CD4-positive, alpha-beta T cell (primary cell): Measurements from ENCODE around the gene SCRT2. TPM values are rescaled to one million over a fixed set of nuclear protein-coding genes. Genes with fewer than 3 reads are reported as not detected.

Experiments
- ATAC-seq: fragments of 200-7000 bp; cut with Tn5 transposase; one replicate; pipeline ENCODE4 v1.10.0; 2022; ENCODE audit warnings: mild to moderate bottlenecking; ENCODE audit not compliant: poor library complexity
- CTCF ChIA-PET: fragments of 350-600 bp; sonication (Branson Sonifier 250); formaldehyde crosslinking; loops from one replicate; lab custom pipeline; 2021; ENCODE audit warnings: antibody characterized with exemption, inconsistent platforms; lab: Charles Lee
- POLR2A ChIA-PET: fragments of 350-600 bp; sonication (Branson Sonifier 250); formaldehyde crosslinking; loops from one replicate; lab custom pipeline; 2021; ENCODE audit warnings: antibody characterized with exemption, inconsistent platforms; lab: Charles Lee
- DNase-seq, 14 experiments: peaks; one replicate each; pipeline ENCODE4 v3.0.0-alpha.2; 2013 to 2020; ENCODE audit warnings: mixed read lengths in 2 of 14
- H3K27ac ChIP-seq, 2 donors: one replicate each; pipeline versions ENCODE4 v1.5.1 to v1.7.0; 2013; ENCODE audit warnings: low read length in 2 of 2, low read depth in 1 of 2, mild to moderate bottlenecking in 1 of 2
- H3K27me3 ChIP-seq, 2 experiments: 1 replicate in 1 of 2; 2 replicates in 1 of 2; pipeline versions ENCODE4 v1.6.1 to v1.7.0; 2013; ENCODE audit warnings: low read length in 2 of 2, control low read depth in 1 of 2, mild to moderate bottlenecking in 1 of 2, moderate library complexity in 1 of 2; ENCODE audit not compliant: insufficient read depth in 2 of 2, control insufficient read depth in 1 of 2
- H3K36me3 ChIP-seq: one replicate; pipeline ENCODE4 v1.6.1; 2013; ENCODE audit warnings: low read length, control low read depth; ENCODE audit not compliant: insufficient read depth
- H3K4me1 ChIP-seq: one replicate; pipeline ENCODE4 v1.6.1; 2013; ENCODE audit warnings: low read length, control low read depth; ENCODE audit not compliant: insufficient read depth
- H3K4me3 ChIP-seq: one replicate; pipeline ENCODE4 v1.5.1; 2013; ENCODE audit warnings: mild to moderate bottlenecking, low read length, moderate library complexity
- H3K9me3 ChIP-seq, 2 experiments: 1 replicate in 1 of 2; 2 replicates in 1 of 2; pipeline versions ENCODE4 v1.6.1 to v1.7.0; 2013; ENCODE audit warnings: low read length in 2 of 2, mild to moderate bottlenecking in 2 of 2, control low read depth in 1 of 2, moderate library complexity in 1 of 2; ENCODE audit not compliant: control insufficient read depth in 1 of 2, insufficient read depth in 1 of 2
- H3K27ac Mint-ChIP-seq: one replicate; pipeline ENCODE4 v1.8.0; 2020; ENCODE audit warnings: mixed read lengths
- H3K27me3 Mint-ChIP-seq: one replicate; pipeline ENCODE4 v1.8.0; 2021; ENCODE audit warnings: mixed read lengths
- H3K36me3 Mint-ChIP-seq: one replicate; pipeline ENCODE4 v1.8.0; 2021; ENCODE audit warnings: low read depth, mixed read lengths
- H3K4me1 Mint-ChIP-seq: one replicate; pipeline ENCODE4 v1.8.0; 2021; ENCODE audit warnings: low read depth, mixed read lengths
- H3K4me3 Mint-ChIP-seq: one replicate; pipeline ENCODE4 v1.8.0; 2020; ENCODE audit warnings: mild to moderate bottlenecking, mixed read lengths
- H3K9me3 Mint-ChIP-seq: one replicate; pipeline ENCODE4 v1.8.0; 2020; ENCODE audit warnings: mixed read lengths
- CTCF ChIP-seq: fragments of 200-600 bp; IDR thresholded peaks from one replicate; pipeline ENCODE4 v1.8.0; 2022; ENCODE audit warnings: antibody characterized with exemption, mild to moderate bottlenecking
- intact Hi-C, 2 experiments: fragments of 100-400 bp; cut with DNase I in 1 of 2; cut with micrococcal nuclease in 1 of 2; formaldehyde crosslinking; loops; one replicate each; pipeline versions ENCODE4 v1.15.1 to v1.9.0; 2023 to 2025; cut with DNase I, micrococcal nuclease
- total RNA-seq, 174 experiments: library from RNA in 2 of 174; stranded (reverse) in 2 of 174; gene quantifications; one replicate each; pipeline ENCODE4 v1.2.3 and lab custom pipeline; 2021 to 2026

SCRT2 gene
- total RNA-seq, 2 experiments from 2014 or later = not detected

GRCh38 chr20:618980-619379 lies 56.6 kb downstream of the SCRT2 start:
- H3K4me3 ChIP-seq = no peak overlapping the region
- DNase-seq (no peak), ATAC-seq (no peak)
- Mint-ChIP-seq H3K27ac (no peak overlapping the region), H3K36me3 (no peaks in the 10 kb centered on the region), H3K4me3 (no peak overlapping the region), H3K9me3 (peaks cover 5% of the 10 kb centered on the region), H3K27me3 (peaks cover 77% of the 10 kb centered on the region), H3K4me1 (no peaks in the 10 kb centered on the region)
- POLR2A ChIA-PET = no interaction called here
- H3K36me3 ChIP-seq = no peaks in the 10 kb centered on the region
- H3K9me3 ChIP-seq = peaks cover 0 to 12% of the 10 kb centered on the region in 2 experiments
- H3K27ac ChIP-seq = no peak overlapping the region
- CTCF ChIA-PET = no interaction called here
- H3K4me1 ChIP-seq = no peaks in the 10 kb centered on the region
- peaks cover 18 to 26% of the 10 kb centered on the region in 2 experiments for H3K27me3 ChIP-seq
- no peak for TF ChIP-seq CTCF
- intact Hi-C loops = no loop called here

- Mint-ChIP-seq H3K27ac (no peak overlapping the region), H3K9me3 (peaks cover 5% of the 10 kb centered on the region), H3K36me3 (no peaks in the 10 kb centered on the region), H3K4me1 (no peaks in the 10 kb centered on the region), H3K27me3 (peaks cover 80% of the 10 kb centered on the region), H3K4me3 (no peak overlapping the region)
- H3K4me1 ChIP-seq = no peaks in the 10 kb centered on the region
- peaks cover 0 to 12% of the 10 kb centered on the region in 2 experiments for H3K9me3 ChIP-seq
- H3K36me3 ChIP-seq = no peaks in the 10 kb centered on the region
- POLR2A ChIA-PET = no interaction called here
- no peak overlapping the region for H3K4me3 ChIP-seq
- DNase-seq (no peak), ATAC-seq (no peak)
- CTCF ChIA-PET = no interaction called here
- peaks cover 21 to 33% of the 10 kb centered on the region in 2 experiments for H3K27me3 ChIP-seq
- no peak for TF ChIP-seq CTCF
- H3K27ac ChIP-seq = no peak overlapping the region
- intact Hi-C loops = no loop called here
These were observed 57.5 kb downstream of the SCRT2 start for GRCh38 chr20:617934-618690.

- no peak for DNase-seq
- no peaks in the 10 kb centered on the region for H3K36me3 Mint-ChIP-seq
- H3K4me1 ChIP-seq = no peaks in the 10 kb centered on the region
These were observed 60.1 kb downstream of the SCRT2 start for GRCh38 chr20:615514-615913.

More at GRCh38 chr20:615514-615913, 60.1 kb downstream of the SCRT2 start:
- Mint-ChIP-seq H3K27ac (no peak overlapping the region), H3K27me3 (peaks cover 87% of the 10 kb centered on the region), H3K4me3 (no peak overlapping the region), H3K9me3 (peaks cover 5% of the 10 kb centered on the region), H3K4me1 (peaks cover 14% of the 10 kb centered on the region)
- Histone ChIP-seq H3K36me3 (no peaks in the 10 kb centered on the region), H3K9me3 (peaks cover 6 to 12% of the 10 kb centered on the region in 2 experiments), H3K27me3 (peaks cover 41 to 42% of the 10 kb centered on the region in 2 experiments), H3K27ac (no peak overlapping the region), H3K4me3 (no peak overlapping the region)
- intact Hi-C loops = no loop called here
- ATAC-seq = no peak
- TF ChIP-seq CTCF = no peak
- ChIA-PET POLR2A (no interaction called here), CTCF (no interaction called here)
